NCI-H1092 treated with DMSO at 0.1 percent for 48 hours (cell line): Measurements from ENCODE around the gene BNIP3.
A peak's percentile ranks its signal among the peaks of the same experiment; 100 is the strongest.
"Not testable (repeated sequence)": the region's sequence is repeated elsewhere in the genome, so short reads cannot be mapped to it uniquely, and the experiment has no call there.

Experiments
- DNase-seq: peaks from one replicate; lab custom pipeline; 2025; lab: John Stamatoyannopoulos, UW

Gene BNIP3

GRCh38 chr10:132001238-132001972 lies 19.7 kb upstream of the BNIP3 start:
- peak; percentile 0 for DNase-seq

DNA sequence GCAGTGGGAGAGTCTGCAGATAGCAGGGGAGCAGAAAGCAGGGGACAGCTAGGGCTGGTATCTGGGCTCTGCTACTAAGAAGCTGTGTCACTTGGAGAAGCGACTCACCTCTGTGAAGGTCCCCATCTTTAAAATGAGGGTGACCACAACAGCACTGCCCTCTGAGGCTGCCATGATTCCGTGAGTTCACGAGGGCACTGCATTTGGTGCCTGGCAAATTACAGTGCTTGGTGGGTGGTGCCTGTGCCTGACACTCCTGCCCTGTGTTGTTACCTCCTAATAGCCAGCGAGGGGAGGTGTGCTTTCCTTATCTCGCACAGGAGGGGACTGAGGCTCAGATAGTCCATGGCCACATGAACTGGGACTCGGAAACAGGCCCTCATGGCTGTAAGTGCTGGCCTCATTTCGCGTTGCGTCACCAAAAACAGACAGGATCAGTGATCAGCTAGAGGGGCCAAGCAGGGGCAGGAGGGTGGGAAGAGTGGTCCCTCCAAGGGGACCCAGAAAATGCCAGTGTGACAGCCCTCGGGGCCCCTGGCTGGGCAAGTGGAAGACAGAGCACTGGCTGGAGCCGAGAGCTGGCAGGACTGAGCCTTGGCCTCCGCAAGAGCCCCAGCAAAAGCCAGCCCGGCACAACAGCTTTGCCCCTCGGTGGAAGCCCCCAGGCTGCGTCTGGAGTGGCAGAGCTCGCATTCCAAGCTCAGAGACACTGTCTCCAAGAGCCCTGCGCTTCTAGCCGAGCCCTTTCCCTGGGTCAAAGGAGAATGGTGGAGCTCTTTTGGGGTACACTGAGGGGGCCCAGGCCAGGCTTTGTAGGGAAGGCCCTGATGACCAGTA lies 17.3 kb upstream of the BNIP3 start:
- DNase-seq: no peak

- DNase-seq: no peak
Measured at GRCh38 chr10:131998050-131998844, 16.5 kb upstream of the BNIP3 start.

DNA sequence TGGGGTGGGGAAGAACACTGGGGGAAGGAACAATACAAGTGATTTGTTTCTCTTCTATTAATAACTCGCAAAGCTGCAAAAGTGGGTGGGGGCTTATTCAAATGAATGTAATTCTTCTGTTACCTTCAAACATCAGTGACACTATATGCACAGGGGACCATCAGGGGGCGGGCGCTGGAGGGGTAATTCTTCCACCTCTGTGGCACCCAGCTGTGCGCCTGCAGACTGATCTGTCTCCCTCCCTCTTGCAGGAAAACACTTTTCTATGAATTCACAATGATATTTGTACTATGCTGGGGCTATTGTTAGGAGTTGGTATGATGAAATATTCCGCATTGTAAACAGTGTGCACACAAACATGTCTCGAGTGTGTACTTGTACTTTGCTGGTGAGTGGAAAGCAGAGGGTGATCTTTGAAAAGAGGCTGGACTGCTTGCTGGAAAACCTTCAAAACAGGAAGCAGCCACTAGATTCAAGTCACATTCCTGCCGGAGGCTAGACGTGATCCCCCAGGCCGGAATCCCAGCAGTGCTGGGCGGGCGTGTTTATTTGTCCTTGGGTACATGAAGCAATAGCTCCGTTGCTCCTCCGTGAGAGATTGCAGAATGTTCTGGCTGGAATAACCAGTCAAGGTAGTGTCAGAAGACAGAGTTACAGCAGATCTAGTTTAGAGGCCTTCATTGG lies 15.8 kb upstream of the BNIP3 start:
- DNase-seq: no peak

GRCh38 chr10:131996466-131997365 lies 15.0 kb upstream of the BNIP3 start:
- DNase-seq: no peak

DNA sequence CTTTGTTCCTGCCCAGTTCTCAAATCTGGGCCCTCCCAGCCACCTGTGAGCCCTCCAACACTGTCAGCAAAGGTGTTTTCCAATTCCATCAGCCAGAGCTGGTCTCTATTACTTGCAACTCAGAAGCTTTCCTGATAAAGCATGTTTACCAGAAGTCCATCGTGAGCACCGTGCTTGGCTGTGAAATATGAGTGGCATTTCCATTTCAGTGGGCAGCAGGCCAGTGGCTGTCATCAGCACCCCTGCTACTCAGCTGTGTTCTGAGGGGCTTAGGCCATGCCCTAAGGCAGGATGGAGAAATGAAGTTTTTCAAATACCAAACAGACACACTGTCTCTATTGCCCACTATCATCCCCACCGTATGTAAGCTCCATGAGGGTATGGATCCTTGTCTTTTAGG lies 12.7 kb upstream of the BNIP3 start:
- DNase-seq: no peak

- no peak for DNase-seq
Measured at GRCh38 chr10:131993275-131993674, 11.6 kb upstream of the BNIP3 start.

GRCh38 chr10:131991726-131992125 lies 10.0 kb upstream of the BNIP3 start:
- no peak for DNase-seq

DNA sequence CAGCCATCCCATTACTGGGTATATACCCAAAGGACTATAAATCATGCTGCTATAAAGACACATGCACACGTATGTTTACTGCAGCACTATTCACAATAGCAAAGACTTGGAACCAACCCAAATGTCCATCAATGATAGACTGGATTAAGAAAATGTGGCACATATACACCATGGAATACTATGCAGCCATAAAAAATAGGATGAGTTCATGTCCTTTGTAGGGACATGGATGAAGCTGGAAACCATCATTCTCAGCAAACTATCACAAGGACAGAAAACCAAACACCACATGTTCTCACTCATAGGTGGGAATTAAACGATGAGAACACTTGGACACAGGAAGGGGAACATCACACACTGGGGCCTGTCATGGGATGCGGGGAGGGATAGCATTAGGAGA lies 6.1 kb upstream of the BNIP3 start:
- not testable (repeated sequence) for DNase-seq

- DNase-seq: not testable (repeated sequence)
Measured at GRCh38 chr10:131987301-131987700, 5.6 kb upstream of the BNIP3 start.

GRCh38 chr10:131986851-131987250 lies 5.1 kb upstream of the BNIP3 start:
- not testable (repeated sequence) for DNase-seq

DNA sequence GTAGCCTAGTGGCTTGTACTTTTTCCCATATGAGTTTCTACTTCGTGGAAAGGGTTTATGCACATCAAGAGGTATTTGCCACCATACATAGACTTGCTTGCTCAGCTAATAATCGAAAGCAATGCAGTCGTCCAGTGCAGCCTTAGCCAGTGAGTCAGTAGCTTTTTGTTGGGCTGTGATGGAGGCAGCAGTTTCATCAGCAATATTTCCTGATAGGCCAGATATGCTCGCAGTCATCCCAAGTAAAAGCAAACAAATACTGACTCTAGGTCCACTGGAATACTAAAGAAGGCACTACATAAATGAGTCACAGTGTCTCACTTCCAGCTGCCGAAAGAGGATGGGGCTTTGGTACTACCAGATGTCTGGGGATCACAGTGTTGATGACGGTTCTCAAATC lies 2.1 kb upstream of the BNIP3 start:
- no peak for DNase-seq

- no peak for DNase-seq
Measured at GRCh38 chr10:131982796-131983195, 1.1 kb upstream of the BNIP3 start.

DNA sequence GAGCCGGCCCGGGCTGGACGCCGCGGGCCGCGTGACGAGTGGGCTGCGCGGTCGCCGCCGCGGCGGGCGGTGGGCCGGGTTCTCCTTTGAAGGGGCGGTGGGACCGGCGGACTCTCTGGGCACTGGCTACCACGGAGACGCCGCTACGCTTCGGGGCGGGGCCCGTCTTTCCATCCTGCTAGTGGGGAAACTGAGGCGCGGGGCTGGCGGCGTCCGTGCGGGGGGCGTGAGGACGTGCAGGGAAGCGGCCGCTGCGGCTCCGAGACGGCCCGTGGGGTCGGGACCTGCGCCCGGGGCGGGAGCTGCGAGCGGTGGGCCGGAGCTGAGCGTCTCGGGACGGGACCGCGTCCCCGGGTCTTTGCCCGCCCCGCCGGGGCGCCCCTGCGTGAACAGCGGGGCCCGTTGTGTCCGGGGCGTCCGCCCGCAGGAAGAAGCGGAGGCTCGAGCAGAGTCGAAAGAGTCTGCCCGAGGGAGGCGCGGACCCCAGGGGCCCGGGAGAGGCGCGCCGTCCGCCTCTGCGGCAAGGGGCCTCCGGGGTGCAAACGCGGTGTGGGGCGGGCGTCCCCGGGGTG lies 548 bp upstream of the BNIP3 start:
- DNase-seq: no peak

GRCh38 chr10:131980761-131981428 lies 828 bp downstream of the BNIP3 start:
- no peak for DNase-seq

DNA sequence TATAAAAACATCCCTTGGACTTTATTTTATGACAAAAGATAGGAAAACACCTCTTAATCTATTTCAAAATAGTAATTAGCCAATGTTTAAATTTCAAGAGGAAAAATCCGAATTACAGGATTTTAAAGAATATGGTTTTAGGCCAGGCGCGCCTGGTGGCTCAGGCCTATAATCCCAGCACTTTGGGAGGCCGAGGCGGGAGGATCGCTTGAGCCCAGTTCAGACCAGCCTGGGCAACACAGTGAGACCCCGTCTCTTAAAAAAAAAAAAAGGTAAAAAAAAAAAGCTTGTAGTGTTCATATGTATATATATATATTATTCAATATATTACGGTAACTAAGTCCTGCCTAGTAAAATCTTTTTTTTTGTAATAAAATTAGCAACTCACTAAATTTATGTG lies 1.4 kb downstream of the BNIP3 start:
- DNase-seq: no peak

- DNase-seq: no peak
Measured at GRCh38 chr10:131979821-131980270, 1.9 kb downstream of the BNIP3 start.

DNA sequence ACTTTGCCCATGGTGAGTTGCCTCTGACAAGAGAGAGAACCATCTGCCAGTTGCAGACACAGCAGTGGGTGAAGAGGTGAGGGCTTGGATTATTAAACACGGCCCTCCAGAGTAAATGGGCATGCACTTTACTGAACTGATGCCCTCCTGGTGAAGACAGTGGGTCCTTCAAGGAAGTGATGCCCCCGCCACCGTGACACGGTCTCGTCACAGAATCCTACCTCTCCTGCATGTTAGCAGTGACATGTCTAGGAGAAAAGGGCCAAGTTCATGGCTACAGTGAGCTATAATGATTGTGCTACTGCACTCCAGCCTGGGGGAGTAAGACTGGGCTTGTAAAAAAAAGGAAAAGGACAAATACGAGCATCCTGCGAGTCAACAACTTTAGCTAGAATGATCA lies 2.4 kb downstream of the BNIP3 start:
- no peak for DNase-seq

GRCh38 chr10:131978851-131979250 lies 2.9 kb downstream of the BNIP3 start:
- no peak for DNase-seq

GRCh38 chr10:131978366-131978765 lies 3.4 kb downstream of the BNIP3 start:
- no peak for DNase-seq
